Hepatocyte (in vitro differentiated cells): ENCODE data around the gene PHACTR2. TPM values are rescaled to one million over a fixed set of nuclear protein-coding genes. Genes with fewer than 3 reads are reported as not detected.
"Not testable (repeated sequence)": the region's sequence is repeated elsewhere in the genome, so short reads cannot be mapped to it uniquely, and the experiment has no call there.

Experiments used
- DNase-seq: peaks from one replicate; pipeline ENCODE4 v3.0.0-alpha.2; 2016; ENCODE audit warnings: low spot score
- H2AFZ ChIP-seq: fragments of 200-600 bp; sonication (generic); 2 replicates; pipeline ENCODE4 v1.6.0; 2016; ENCODE audit warnings: antibody characterized with exemption, mild to moderate bottlenecking
- H3K27ac ChIP-seq: fragments of 200-600 bp; sonication (generic); 2 replicates; pipeline ENCODE4 v1.5.1; 2016; ENCODE audit warnings: mild to moderate bottlenecking
- H3K27me3 ChIP-seq: fragments of 200-600 bp; sonication (generic); 2 replicates; pipeline ENCODE4 v1.6.1; 2016
- H3K36me3 ChIP-seq: fragments of 200-600 bp; sonication (generic); replicated peaks from 2 replicates; pipeline ENCODE4 v1.5.1; 2016; ENCODE audit warnings: low read depth; ENCODE audit not compliant: insufficient read depth
- H3K4me1 ChIP-seq: fragments of 200-600 bp; sonication (generic); 2 replicates; pipeline ENCODE4 v1.5.1; 2016; ENCODE audit warnings: mild to moderate bottlenecking, moderate library complexity; ENCODE audit not compliant: insufficient read depth
- H3K4me2 ChIP-seq: fragments of 200-600 bp; sonication (generic); 2 replicates; pipeline ENCODE4 v1.6.0; 2016
- H3K4me3 ChIP-seq: fragments of 200-600 bp; sonication (generic); 2 replicates; pipeline ENCODE4 v1.5.1; 2016; ENCODE audit warnings: mild to moderate bottlenecking
- H3K79me2 ChIP-seq: fragments of 200-600 bp; sonication (generic); 2 replicates; pipeline ENCODE4 v1.6.0; 2017; ENCODE audit warnings: mild to moderate bottlenecking
- H3K9me2 ChIP-seq: fragments of 200-600 bp; sonication (generic); replicated peaks from 2 replicates; pipeline ENCODE4 v1.6.0; 2017; ENCODE audit warnings: mild to moderate bottlenecking; ENCODE audit not compliant: insufficient read depth
- H3K9me3 ChIP-seq: fragments of 200-600 bp; sonication (generic); 2 replicates; pipeline ENCODE4 v1.5.1; 2016; ENCODE audit warnings: low read depth, mild to moderate bottlenecking
- H4K20me1 ChIP-seq: fragments of 200-600 bp; sonication (generic); 2 replicates; pipeline ENCODE4 v1.6.0; 2016; ENCODE audit warnings: mild to moderate bottlenecking; ENCODE audit not compliant: insufficient read depth, poor library complexity, severe bottlenecking
- EZH2 ChIP-seq: fragments of 200-600 bp; sonication (generic); IDR thresholded peaks from 2 replicates; pipeline ENCODE4 v1.6.1; 2016; ENCODE audit warnings: antibody characterized with exemption, mild to moderate bottlenecking, borderline replicate concordance
- EZH2phosphoT487 ChIP-seq: fragments of 200-600 bp; sonication (generic); IDR thresholded peaks from one replicate; pipeline ENCODE4 v1.6.1; 2018; ENCODE audit warnings: antibody characterized with exemption, mild to moderate bottlenecking, low read depth, moderate library complexity; ENCODE audit not compliant: unreplicated experiment, severe bottlenecking
- whole genome bisulfite sequencing: methylation state at CpG from one replicate; pipeline ENCODE4 v1.1.6; 2016; ENCODE audit warnings: low lambda C conversion rate; ENCODE audit errors: missing lambda C conversion rate; 5-methylcytosine and 5-hydroxymethylcytosine counted together
- polyA plus RNA-seq: library from polyadenylated mRNA; unstranded; fragments of >200 nt; fragmentation: Nextera tagmentation; extraction: Ambion mirVana; gene quantifications from 2 replicates; pipeline ENCODE4 v1.2.1, GENCODE V29; 2016
- total RNA-seq: library from RNA; depleted of rRNA; stranded (reverse); fragments of >200 nt; gene quantifications from 2 replicates; pipeline ENCODE4 v1.2.3, GENCODE V29; 2014
- TF ChIP-seq, protein P1 (sequence below): fragments of 200-600 bp; sonication (generic); IDR thresholded peaks from 2 replicates; pipeline ENCODE4 v1.5.1; 2016; ENCODE audit warnings: antibody characterized with exemption, mild to moderate bottlenecking; ENCODE audit not compliant: poor library complexity

PHACTR2 gene
- total and polyA plus RNA-seq, 2 experiments from 2014 or later: 86.6 to 111 TPM

DNA sequence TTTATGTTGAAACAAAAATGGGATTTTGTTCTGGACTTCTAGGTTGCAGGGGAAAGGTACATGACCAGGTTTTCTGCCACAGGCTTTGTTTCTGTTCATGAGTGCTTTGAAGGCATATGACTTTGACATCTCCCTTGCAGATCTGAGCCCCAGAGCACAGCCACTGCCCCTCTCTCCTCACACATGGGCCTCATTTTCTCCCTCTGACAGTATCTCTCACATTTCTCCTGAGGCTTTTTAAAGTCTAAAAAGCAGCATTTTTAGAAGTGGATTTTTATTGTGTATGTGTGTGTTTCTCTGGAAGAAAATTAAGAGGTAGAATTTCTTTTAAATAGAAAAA, 115.5 kb downstream of the PHACTR2 start:
- Histone ChIP-seq H2AFZ (no peak overlapping the region), H3K27me3 (no peaks in the 10 kb centered on the region), H3K4me2 (no peak overlapping the region), H3K79me2 (peaks cover 18% of the 10 kb centered on the region), H3K9me2 (peaks cover 2% of the 10 kb centered on the region), H3K4me3 (no peak overlapping the region), H3K9me3 (no peaks in the 10 kb centered on the region), H4K20me1 (no peaks in the 10 kb centered on the region), H3K27ac (no peak overlapping the region), H3K4me1 (no peaks in the 10 kb centered on the region), H3K36me3 (peaks cover 8% of the 10 kb centered on the region)
- TF ChIP-seq, protein P1, sequence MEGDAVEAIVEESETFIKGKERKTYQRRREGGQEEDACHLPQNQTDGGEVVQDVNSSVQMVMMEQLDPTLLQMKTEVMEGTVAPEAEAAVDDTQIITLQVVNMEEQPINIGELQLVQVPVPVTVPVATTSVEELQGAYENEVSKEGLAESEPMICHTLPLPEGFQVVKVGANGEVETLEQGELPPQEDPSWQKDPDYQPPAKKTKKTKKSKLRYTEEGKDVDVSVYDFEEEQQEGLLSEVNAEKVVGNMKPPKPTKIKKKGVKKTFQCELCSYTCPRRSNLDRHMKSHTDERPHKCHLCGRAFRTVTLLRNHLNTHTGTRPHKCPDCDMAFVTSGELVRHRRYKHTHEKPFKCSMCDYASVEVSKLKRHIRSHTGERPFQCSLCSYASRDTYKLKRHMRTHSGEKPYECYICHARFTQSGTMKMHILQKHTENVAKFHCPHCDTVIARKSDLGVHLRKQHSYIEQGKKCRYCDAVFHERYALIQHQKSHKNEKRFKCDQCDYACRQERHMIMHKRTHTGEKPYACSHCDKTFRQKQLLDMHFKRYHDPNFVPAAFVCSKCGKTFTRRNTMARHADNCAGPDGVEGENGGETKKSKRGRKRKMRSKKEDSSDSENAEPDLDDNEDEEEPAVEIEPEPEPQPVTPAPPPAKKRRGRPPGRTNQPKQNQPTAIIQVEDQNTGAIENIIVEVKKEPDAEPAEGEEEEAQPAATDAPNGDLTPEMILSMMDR: no peak
- TF ChIP-seq EZH2phosphoT487 (no peak), EZH2 (no peak)
- DNase-seq: no peak

DNA sequence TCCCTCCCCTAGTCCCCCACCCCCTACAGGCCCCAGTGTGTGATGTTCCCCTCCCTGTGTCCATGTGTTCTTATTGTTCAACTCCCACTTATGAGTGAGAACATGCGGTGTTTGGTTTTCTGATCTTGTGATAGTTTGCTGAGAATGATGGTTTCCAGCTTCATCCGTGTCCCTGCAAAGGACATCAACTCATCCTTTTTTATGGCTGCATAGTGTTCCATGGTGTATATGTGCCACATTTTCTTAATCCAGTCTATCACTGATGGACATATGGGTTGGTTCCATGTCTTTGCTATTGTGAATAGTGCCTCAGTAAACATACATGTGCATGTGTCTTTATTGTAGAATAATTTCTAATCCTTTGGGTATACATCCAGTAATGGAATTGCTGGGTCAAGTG, 118.8 kb downstream of the PHACTR2 start:
- DNase-seq, H3K36me3 ChIP-seq, H3K27me3 ChIP-seq, H3K9me3 ChIP-seq, H3K4me3 ChIP-seq, H2AFZ ChIP-seq, H3K4me2 ChIP-seq, H4K20me1 ChIP-seq, H3K4me1 ChIP-seq, H3K27ac ChIP-seq, H3K9me2 ChIP-seq: not testable (repeated sequence)
- WGBS: 96% methylated on average over 2 of the region's 2 CpGs
- H3K79me2 ChIP-seq: peaks cover 24% of the 10 kb centered on the region

DNA sequence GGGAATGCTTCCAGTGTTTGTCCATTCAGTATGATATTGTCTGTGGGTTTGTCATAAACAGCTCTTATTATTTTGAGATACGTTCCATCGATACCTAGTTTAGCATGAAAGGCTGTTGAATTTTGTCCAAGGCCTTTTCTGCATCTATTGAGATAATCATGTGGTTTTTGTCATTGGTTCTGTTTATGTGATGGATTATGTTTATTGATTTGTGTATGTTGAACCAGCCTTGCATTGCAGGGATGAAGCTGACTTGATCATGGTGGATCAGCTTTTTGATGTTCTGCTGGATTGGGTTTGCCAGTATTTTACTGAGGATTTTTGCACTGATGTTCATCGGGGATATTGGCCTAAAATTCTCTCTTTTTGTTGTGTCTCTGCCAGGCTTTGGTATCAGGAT, 120.7 kb downstream of the PHACTR2 start:
- not testable (repeated sequence) for H3K4me2 ChIP-seq, H3K9me2 ChIP-seq, DNase-seq, H3K36me3 ChIP-seq, H3K9me3 ChIP-seq, H4K20me1 ChIP-seq, H3K27ac ChIP-seq, H3K27me3 ChIP-seq, H3K4me3 ChIP-seq, H2AFZ ChIP-seq, H3K4me1 ChIP-seq
- peaks cover 29% of the 10 kb centered on the region for H3K79me2 ChIP-seq
- WGBS: 96% methylated on average over 3 of the region's 3 CpGs

DNA sequence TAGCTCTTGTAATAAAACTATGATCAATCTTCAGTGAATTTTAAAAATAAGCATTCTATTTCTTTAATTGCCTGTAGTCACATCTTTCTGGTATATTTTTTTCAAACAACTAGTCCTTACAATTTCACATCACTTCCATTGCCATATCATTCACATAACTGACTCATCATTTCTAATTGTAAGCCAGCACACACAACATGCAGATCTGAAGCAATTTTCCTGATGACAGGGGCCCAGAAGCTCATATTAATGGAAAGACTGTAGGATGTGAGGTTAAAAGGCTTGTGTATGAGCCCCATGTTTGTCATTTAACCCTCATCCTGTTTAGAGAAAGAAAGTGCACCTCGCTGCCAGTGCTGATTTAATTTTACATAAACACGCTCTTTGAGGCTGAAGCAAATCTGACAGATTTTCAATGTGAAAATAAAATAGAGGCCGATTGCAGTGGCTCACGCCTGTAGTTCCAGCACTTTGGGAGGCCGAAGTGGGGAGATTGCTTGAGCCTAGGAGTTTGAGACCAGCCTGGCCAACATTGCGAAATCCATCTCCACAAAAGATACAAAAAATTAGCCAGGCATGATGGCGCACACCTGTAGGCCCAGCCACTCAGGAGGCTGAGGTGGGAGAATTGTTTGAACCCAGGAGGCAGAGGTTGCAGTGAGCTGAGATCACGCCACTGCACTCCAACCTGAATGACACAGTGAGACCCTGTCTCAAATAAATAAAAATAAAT, 125.2 kb downstream of the PHACTR2 start:
- TF ChIP-seq EZH2phosphoT487 (no peak), EZH2 (no peak)
- TF ChIP-seq, protein P1: no peak
- Histone ChIP-seq H3K4me2 (no peak overlapping the region), H3K79me2 (peaks cover 18% of the 10 kb centered on the region), H3K9me3 (no peaks in the 10 kb centered on the region), H3K9me2 (no peaks in the 10 kb centered on the region), H3K36me3 (peaks cover 4% of the 10 kb centered on the region), H3K4me3 (no peak overlapping the region), H2AFZ (no peak overlapping the region), H4K20me1 (no peaks in the 10 kb centered on the region), H3K27me3 (no peaks in the 10 kb centered on the region), H3K27ac (no peak overlapping the region), H3K4me1 (peaks cover 3% of the 10 kb centered on the region)
- 91% methylated on average over 8 of the region's 8 CpGs for WGBS
- no peak for DNase-seq
